H1 (cell line): ENCODE data around the gene BAG2. TPM values are rescaled to one million over a fixed set of nuclear protein-coding genes. Genes with fewer than 3 reads are reported as not detected.

ENCODE experiments used
- CTCF ChIA-PET: fragments of 300-600 bp; sonication (Branson Sonifier 250); formaldehyde crosslinking; loops from one replicate; lab custom pipeline; 2021; ENCODE audit not compliant: partially characterized antibody; lab: Charles Lee
- POLR2A ChIA-PET: fragments of 300-600 bp; sonication (Branson Sonifier 250); formaldehyde crosslinking; loops from one replicate; lab custom pipeline; 2021; ENCODE audit warnings: inconsistent platforms; ENCODE audit not compliant: partially characterized antibody; lab: Charles Lee
- DNase-seq, 2 experiments: peaks; one replicate each; pipeline versions ENCODE4 v3.0.0 to v3.0.0-alpha.2; 2010 to 2022; ENCODE audit warnings: low spot score in 2 of 2, low read depth in 1 of 2, mixed read lengths in 1 of 2
- FAIRE-seq: peaks from 2 replicates; lab custom pipeline; 2011; peaks lifted over from hg19 to GRCh38; lab: Jason Lieb, UNC
- H2AFZ ChIP-seq: 2 replicates; pipeline ENCODE4 v1.8.1; 2012; ENCODE audit warnings: low read length, inconsistent platforms
- H2AK5ac ChIP-seq: 2 replicates; pipeline ENCODE4 v1.6.1; 2013; ENCODE audit warnings: low read depth, low read length
- H2BK120ac ChIP-seq: replicated peaks from 2 replicates; pipeline ENCODE3; 2013; ENCODE audit warnings: low read depth, low read length, inconsistent platforms
- H2BK12ac ChIP-seq: 2 replicates; pipeline ENCODE4 v1.6.1; 2013; ENCODE audit warnings: low read depth, low read length
- H2BK15ac ChIP-seq: 2 replicates; pipeline ENCODE4 v1.6.1; 2013; ENCODE audit warnings: low read length
- H2BK20ac ChIP-seq: 2 replicates; pipeline ENCODE4 v1.6.1; 2013; ENCODE audit warnings: low read length
- H2BK5ac ChIP-seq: 2 replicates; pipeline ENCODE4 v1.6.1; 2013; ENCODE audit warnings: low read depth, low read length
- H3K14ac ChIP-seq: 2 replicates; pipeline ENCODE4 v1.6.1; 2013; ENCODE audit warnings: inconsistent platforms; ENCODE audit not compliant: insufficient read length
- H3K18ac ChIP-seq: 2 replicates; pipeline ENCODE4 v1.6.1; 2013; ENCODE audit warnings: low read length; ENCODE audit errors: extremely low read depth
- H3K23ac ChIP-seq: 2 replicates; pipeline ENCODE4 v1.6.1; 2013; ENCODE audit warnings: inconsistent platforms; ENCODE audit not compliant: insufficient read length
- H3K23me2 ChIP-seq: 2 replicates; pipeline ENCODE4 v1.6.1; 2013; ENCODE audit warnings: low read depth, low read length
- H3K27ac ChIP-seq: 2 replicates; pipeline ENCODE4 v1.6.1; 2011; ENCODE audit warnings: low read depth, low read length, inconsistent platforms
- H3K27me3 ChIP-seq, 4 experiments: replicated peaks in 1 of 4; 1 replicate in 1 of 4; 2 replicates in 3 of 4; pipeline versions ENCODE4 v1.6.1 to v1.8.1; 2011 to 2013; ENCODE audit warnings: low read length in 3 of 4, mild to moderate bottlenecking in 3 of 4, inconsistent platforms in 2 of 4, mixed read lengths in 2 of 4, moderate library complexity in 1 of 4; ENCODE audit not compliant: control insufficient read depth in 3 of 4, insufficient read depth in 3 of 4; ENCODE audit errors: extremely low read depth in 1 of 4
- H3K36me3 ChIP-seq, 4 experiments: 2 replicates each; pipeline versions ENCODE4 v1.6.1 to v1.8.1; 2011 to 2013; ENCODE audit warnings: mild to moderate bottlenecking in 4 of 4, low read length in 3 of 4, moderate library complexity in 2 of 4, control low read depth in 1 of 4, inconsistent platforms in 1 of 4; ENCODE audit not compliant: insufficient read depth in 4 of 4, control insufficient read depth in 2 of 4
- H3K4ac ChIP-seq: replicated peaks from 2 replicates; pipeline ENCODE3; 2013; ENCODE audit warnings: low read length, low read depth, mixed read lengths, inconsistent platforms; ENCODE audit not compliant: insufficient read length
- H3K4me1 ChIP-seq, 4 experiments: replicated peaks in 1 of 4; 1 replicate in 1 of 4; 2 replicates in 3 of 4; pipeline versions ENCODE4 v1.6.1 to v1.8.1; 2011 to 2013; ENCODE audit warnings: low read length in 3 of 4, inconsistent platforms in 2 of 4, mixed read lengths in 1 of 4; ENCODE audit not compliant: insufficient read depth in 4 of 4, control insufficient read depth in 3 of 4
- H3K4me2 ChIP-seq, 2 experiments: 2 replicates each; pipeline versions ENCODE4 v1.6.1 to v1.8.1; 2011 to 2013; ENCODE audit warnings: low read depth in 2 of 2, low read length in 2 of 2, control low read depth in 1 of 2, inconsistent platforms in 1 of 2, mild to moderate bottlenecking in 1 of 2; ENCODE audit not compliant: insufficient read depth in 1 of 2
- H3K4me3 ChIP-seq, 4 experiments: fragments of 200-600, 300-600 bp in 1 of 4; sonication (generic), shearing (Covaris generic), sonication (Bioruptor Twin) in 1 of 4; 2 replicates each; pipeline versions ENCODE4 v1.5.1 to v1.8.1; 2011 to 2016; ENCODE audit warnings: low read length in 4 of 4, low read depth in 3 of 4, control low read depth in 2 of 4, inconsistent platforms in 2 of 4, mild to moderate bottlenecking in 2 of 4, mixed read lengths in 1 of 4, moderate library complexity in 1 of 4; ENCODE audit not compliant: insufficient read depth in 2 of 4; ENCODE audit errors: extremely low read depth in 1 of 4
- H3K56ac ChIP-seq: replicated peaks from 2 replicates; pipeline ENCODE3; 2013; ENCODE audit warnings: low read depth, mild to moderate bottlenecking, mixed read lengths, low read length, inconsistent platforms; ENCODE audit not compliant: insufficient read length
- H3K79me1 ChIP-seq: 2 replicates; pipeline ENCODE4 v1.6.1; 2013; ENCODE audit warnings: low read depth, low read length, control low read depth
- H3K79me2 ChIP-seq, 2 experiments: 2 replicates each; pipeline versions ENCODE4 v1.6.1 to v1.8.1; 2012 to 2013; ENCODE audit warnings: low read length in 2 of 2, mild to moderate bottlenecking in 2 of 2, inconsistent platforms in 1 of 2; ENCODE audit not compliant: insufficient read depth in 2 of 2, control insufficient read depth in 1 of 2
- H3K9ac ChIP-seq, 4 experiments: replicated peaks in 1 of 4; 1 replicate in 1 of 4; 2 replicates in 3 of 4; pipeline versions ENCODE4 v1.6.1 to v1.8.1; 2011 to 2013; ENCODE audit warnings: low read depth in 3 of 4, low read length in 3 of 4, control low read depth in 2 of 4, mild to moderate bottlenecking in 2 of 4, moderate library complexity in 2 of 4, inconsistent platforms in 1 of 4; ENCODE audit errors: extremely low read depth in 1 of 4
- H3K9me3 ChIP-seq, 2 experiments: 2 replicates each; pipeline versions ENCODE4 v1.6.1 to v1.8.1; 2012 to 2013; ENCODE audit warnings: mild to moderate bottlenecking in 2 of 2, moderate library complexity in 2 of 2, control low read depth in 1 of 2, inconsistent platforms in 1 of 2, low read depth in 1 of 2, low read length in 1 of 2, mixed read lengths in 1 of 2; ENCODE audit not compliant: insufficient read depth in 2 of 2
- H4K20me1 ChIP-seq, 2 experiments: replicated peaks in 1 of 2; 2 replicates each; pipeline versions ENCODE3 to v1.8.1; 2011 to 2013; ENCODE audit warnings: inconsistent platforms in 2 of 2, low read length in 2 of 2, mild to moderate bottlenecking in 1 of 2; ENCODE audit not compliant: insufficient read depth in 2 of 2, control insufficient read depth in 1 of 2
- H4K5ac ChIP-seq: 2 replicates; pipeline ENCODE4 v1.6.1; 2013; ENCODE audit warnings: low read length, low read depth, mixed read lengths, inconsistent platforms; ENCODE audit not compliant: insufficient read length
- H4K8ac ChIP-seq: 2 replicates; pipeline ENCODE4 v1.8.0; 2013; ENCODE audit warnings: mild to moderate bottlenecking, moderate library complexity, low read length, inconsistent platforms; ENCODE audit not compliant: insufficient read depth; ENCODE audit errors: extremely low read depth
- H4K91ac ChIP-seq: replicated peaks from 2 replicates; pipeline ENCODE3; 2013; ENCODE audit warnings: low read length, mixed read lengths, inconsistent platforms; ENCODE audit not compliant: insufficient read length
- EGR1 ChIP-seq: IDR thresholded peaks from 2 replicates; pipeline ENCODE4 v1.6.1; 2011; ENCODE audit warnings: low read depth, low read length, borderline replicate concordance
- EP300 ChIP-seq, 2 experiments: IDR thresholded peaks; 1 replicate in 1 of 2; 2 replicates in 1 of 2; pipeline ENCODE4 v1.6.1; 2011 to 2012; ENCODE audit warnings: low read depth in 2 of 2, low read length in 2 of 2, mild to moderate bottlenecking in 2 of 2, borderline replicate concordance in 1 of 2, inconsistent platforms in 1 of 2, moderate library complexity in 1 of 2
- HDAC2 ChIP-seq, 2 experiments: fragments of 300-600 bp in 1 of 2; sonication (generic) in 1 of 2; IDR thresholded peaks; 2 replicates each; pipeline ENCODE4 v1.6.1; 2011 to 2012; ENCODE audit warnings: low read depth in 2 of 2, low read length in 2 of 2, mild to moderate bottlenecking in 2 of 2, moderate library complexity in 2 of 2, borderline replicate concordance in 1 of 2, inconsistent platforms in 1 of 2
- KDM5A ChIP-seq: fragments of 200-600 bp; IDR thresholded peaks from 2 replicates; pipeline ENCODE4 v1.7.1; 2012; ENCODE audit warnings: mild to moderate bottlenecking, low read length, inconsistent platforms, mixed read lengths
- RAD21 ChIP-seq, 2 experiments: IDR thresholded peaks in 1 of 2; conservative IDR thresholded peaks in 1 of 2; 2 replicates each; pipeline ENCODE4 v1.6.1; 2011; ENCODE audit warnings: low read depth in 2 of 2, low read length in 2 of 2, improper control_type of control experiment in 1 of 2, inconsistent platforms in 1 of 2, mild to moderate bottlenecking in 1 of 2, moderate library complexity in 1 of 2
- SAP30 ChIP-seq: fragments of 300-600 bp; sonication (generic); IDR thresholded peaks from 2 replicates; pipeline ENCODE4 v1.7.1; 2012; ENCODE audit warnings: low read length, moderate library complexity, mild to moderate bottlenecking, inconsistent platforms; ENCODE audit not compliant: insufficient read depth, insufficient replicate concordance
- SIRT6 ChIP-seq: IDR thresholded peaks from one replicate; pipeline ENCODE4 v1.7.1; 2012; ENCODE audit warnings: low read length, inconsistent platforms
- SIX5 ChIP-seq: IDR thresholded peaks from 2 replicates; pipeline ENCODE4 v1.6.1; 2011; ENCODE audit warnings: mild to moderate bottlenecking, low read depth, low read length
- WGBS, 2 experiments: shearing (Covaris generic) in 1 of 2; methylation state at CpG; one replicate each; pipeline versions ENCODE4 v1.1.6 to v1.1.7; 2013 to 2015; ENCODE audit warnings: low lambda C conversion rate in 2 of 2, mixed read lengths in 2 of 2, inconsistent platforms in 1 of 2, low coverage in 1 of 2, missing lambda C conversion rate in 1 of 2; ENCODE audit not compliant: insufficient replicate concordance in 2 of 2, insufficient coverage in 1 of 2, insufficient read length in 1 of 2; ENCODE audit errors: extremely low coverage in 1 of 2, missing lambda C conversion rate in 1 of 2; 5-methylcytosine and 5-hydroxymethylcytosine counted together
- polyA plus RNA-seq, 7 experiments: library from polyadenylated mRNA; depleted of rRNA in 3 of 7; stranded (reverse) in 5 of 7; unstranded in 2 of 7; fragments of >200 nt in 5 of 7; fragments of 200-250 nt in 2 of 7; gene quantifications; 1 replicate in 5 of 7; 2 replicates in 1 of 7; 4 replicates in 1 of 7; pipeline versions ENCODE4 v1.2.1 to v1.2.3, GENCODE V29; 2011 to 2013; ENCODE audit warnings: missing spikeins in 2 of 7, mixed read lengths in 2 of 7
- total RNA-seq: library from RNA; stranded (reverse); fragmentation: NEBNext Ultra II Directional; extraction: Animal tissue kit (Norgen Biotek cat#: 25700); gene quantifications from 2 replicates; pipeline ENCODE4 v1.2.1, GENCODE V29; 2021

The BAG2 gene
- total and polyA plus RNA-seq, 2 of the 8 experiments (the other 6 are each of a cell fraction or from before 2014, with no cell fraction given), result 4.4 to 7.4 TPM

GRCh38 chr6:57205550-57206328 lies 33.6 kb downstream of the BAG2 start:
- CTCF ChIA-PET, result interaction anchor here (0.5 kb wide), 1 partner anchor 42 kb away, joined by 3 read pairs; no protein-coding TSS in a partner anchor

More at GRCh38 chr6:57205550-57206328, 33.6 kb downstream of the BAG2 start:
- H4K8ac ChIP-seq, result no peak overlapping the region
- no peak for DNase-seq
- no peak overlapping the region for H3K23ac ChIP-seq
- H3K4ac ChIP-seq, result no peak overlapping the region
- H3K4me3 ChIP-seq, result no peak overlapping the region
- no peak overlapping the region for H4K5ac ChIP-seq
- WGBS, 2 experiments, result 92% methylated on average over 7 of the region's 7 CpGs; no CpG with 5 or more reads in 1 of the 2 experiments
- H3K27ac ChIP-seq, result no peak overlapping the region
- H3K9ac ChIP-seq, result no peak overlapping the region
- no peak overlapping the region for H2AFZ ChIP-seq
- no peak overlapping the region for H4K91ac ChIP-seq
- H3K79me2 ChIP-seq, result peaks cover 0 to 18% of the 10 kb centered on the region in 2 experiments; a peak in 2 of 4 replicates
- H3K9me3 ChIP-seq, result no peaks in the 10 kb centered on the region
- TF ChIP-seq SAP30 (no peak), EGR1 (no peak), SIX5 (no peak), KDM5A (no peak), RAD21 (IDR thresholded peaks at IDR 0.05 in 1 of 2, conservative IDR thresholded peaks at IDR 0.05 in 1 of 2; ENCODE audit: low read depth in 2 of 2, low read length in 2 of 2) (no peak), EP300 (IDR thresholded peaks at IDR 0.05; ENCODE audit: borderline replicate concordance in 1 of 2, low read depth in 2 of 2, low read length in 2 of 2) (no peak), HDAC2 (IDR thresholded peaks at IDR 0.05; ENCODE audit: borderline replicate concordance in 1 of 2, low read depth in 2 of 2, low read length in 2 of 2) (no peak), SIRT6 (no peak)
- H2BK12ac ChIP-seq, result no peak overlapping the region
- peaks cover 0 to 4% (median 2%) of the 10 kb centered on the region in 4 experiments; a peak in 4 of 7 replicates for H3K4me1 ChIP-seq
- H2BK5ac ChIP-seq, result no peak overlapping the region
- peaks cover 4% of the 10 kb centered on the region; the same call in 1 of the 2 replicates for H3K79me1 ChIP-seq
- H3K4me2 ChIP-seq, result no peak overlapping the region
- H3K27me3 ChIP-seq, result no peaks in the 10 kb centered on the region
- POLR2A ChIA-PET, result interaction anchor here (1.8 kb wide), 1 partner anchor 16 kb away, joined by 6 read pairs; no protein-coding TSS in a partner anchor
- H2BK120ac ChIP-seq, result no peak overlapping the region
- H4K20me1 ChIP-seq, result no peaks in the 10 kb centered on the region
- no peaks in the 10 kb centered on the region; a peak in 1 of 8 replicates for H3K36me3 ChIP-seq
- H2AK5ac ChIP-seq, result no peak overlapping the region
- peak; percentile 50 for FAIRE-seq
- no peak overlapping the region for H2BK15ac ChIP-seq
- H3K14ac ChIP-seq, result no peak overlapping the region
- no peak overlapping the region for H3K18ac ChIP-seq
- H3K23me2 ChIP-seq, result no peaks in the 10 kb centered on the region
- H3K56ac ChIP-seq, result no peak overlapping the region
- H2BK20ac ChIP-seq, result no peak overlapping the region
